ENCODE data around the gene IL13RA1.
"Not testable (repeated sequence)": the region's sequence is repeated elsewhere in the genome, so short reads cannot be mapped to it uniquely, and the experiment has no call there.

Gene IL13RA1

GRCh38 chrX:118729042-118729652, 1.7 kb downstream of the IL13RA1 start:
- no peak for DNase-seq

GRCh38 chrX:118730500-118731247, 3.3 kb downstream of the IL13RA1 start:
- DNase-seq: no peak

GRCh38 chrX:118732551-118732950, 5.1 kb downstream of the IL13RA1 start:
- not testable (repeated sequence) for DNase-seq

GRCh38 chrX:118734909-118735308, 7.5 kb downstream of the IL13RA1 start:
- no peak for DNase-seq

GRCh38 chrX:118736394-118737010, 9.1 kb downstream of the IL13RA1 start:
- DNase-seq: no peak

GRCh38 chrX:118739577-118739976, 12.2 kb downstream of the IL13RA1 start:
- no peak for DNase-seq

GRCh38 chrX:118740276-118740889, 13.0 kb downstream of the IL13RA1 start:
- no peak for DNase-seq

- no peak for DNase-seq
Observed at GRCh38 chrX:118742176-118742575, 14.8 kb downstream of the IL13RA1 start.

- no peak for DNase-seq
Observed at GRCh38 chrX:118745570-118745969, 18.2 kb downstream of the IL13RA1 start.

- DNase-seq: no peak
Observed at GRCh38 chrX:118751950-118752783, 24.8 kb downstream of the IL13RA1 start.

- DNase-seq: no peak
Observed at GRCh38 chrX:118755633-118756032, 28.2 kb downstream of the IL13RA1 start.

GRCh38 chrX:118756101-118756500, 28.7 kb downstream of the IL13RA1 start:
- no peak for DNase-seq

- no peak for DNase-seq
Observed at GRCh38 chrX:118758511-118758910, 31.1 kb downstream of the IL13RA1 start.

- DNase-seq: no peak
Observed at GRCh38 chrX:118760025-118760424, 32.6 kb downstream of the IL13RA1 start.

GRCh38 chrX:118761939-118762707, 34.7 kb downstream of the IL13RA1 start:
- no peak for DNase-seq

- DNase-seq: no peak
Observed at GRCh38 chrX:118763489-118763888, 36.1 kb downstream of the IL13RA1 start.

- DNase-seq: no peak
Observed at GRCh38 chrX:118764122-118764521, 36.7 kb downstream of the IL13RA1 start.

- DNase-seq: no peak
Observed at GRCh38 chrX:118770133-118770760, 42.8 kb downstream of the IL13RA1 start.

GRCh38 chrX:118772051-118772450, 44.6 kb downstream of the IL13RA1 start:
- no peak for DNase-seq

GRCh38 chrX:118773782-118774181, 46.4 kb downstream of the IL13RA1 start:
- no peak for DNase-seq

- DNase-seq: no peak
Observed at GRCh38 chrX:118779581-118779980, 52.2 kb downstream of the IL13RA1 start.
